GM12878 (cell line): Measurements from ENCODE around the gene TEDC1. TPM values are rescaled to one million over a fixed set of nuclear protein-coding genes. Genes with fewer than 3 reads are reported as not detected.

Experiments used
- ATAC-seq: fragments of 200-7000 bp; cut with Tn5 transposase; 3 replicates; pipeline ENCODE4 v1.9.1; 2020; ENCODE audit warnings: mild to moderate bottlenecking, moderate library complexity
- BruUV-seq: library from RNA; stranded (reverse); fragments of 400-500 nt; replicated peaks from 2 replicates; lab custom pipeline; 2021; lab: Mats Ljungman, UMichigan
- CTCF ChIA-PET: fragments of 300-600 bp; sonication (Branson Sonifier 250); formaldehyde crosslinking; extraction: SDS; loops from one replicate; lab custom pipeline; 2021; ENCODE audit warnings: inconsistent platforms; lab: Yijun Ruan, JAX
- POLR2A ChIA-PET: fragments of 350-600 bp; formaldehyde crosslinking; extraction: SDS; loops from one replicate; lab custom pipeline; 2021; ENCODE audit warnings: inconsistent platforms; lab: Charles Lee
- RAD21 ChIA-PET: fragments of 300-600 bp; sonication (Branson Sonifier 250); formaldehyde crosslinking; loops from one replicate; lab custom pipeline; 2023; ENCODE audit warnings: antibody characterized with exemption; ENCODE audit not compliant: unreplicated experiment; lab: Charles Lee
- SMC1A ChIA-PET: fragments of 300-600 bp; sonication (Branson Sonifier 250); formaldehyde crosslinking; loops from one replicate; lab custom pipeline; 2023; ENCODE audit not compliant: unreplicated experiment, uncharacterized antibody; lab: Charles Lee
- DNase-seq: peaks from one replicate; pipeline ENCODE4 v3.0.0-alpha.2; 2011; ENCODE audit warnings: low read depth, low spot score
- FAIRE-seq: peaks from 3 replicates; lab custom pipeline; 2011; peaks lifted over from hg19 to GRCh38; lab: Jason Lieb, UNC
- H2AFZ ChIP-seq: 2 replicates; pipeline ENCODE4 v1.6.0; 2011; ENCODE audit warnings: low read depth, low read length, control low read depth; ENCODE audit not compliant: control insufficient read depth
- H3K27ac ChIP-seq: 2 replicates; pipeline ENCODE4 v1.5.1; 2011; ENCODE audit warnings: control low read depth; ENCODE audit not compliant: control insufficient read depth, insufficient read depth
- H3K27me3 ChIP-seq, 2 experiments: replicated peaks in 1 of 2; 2 replicates each; pipeline versions ENCODE4 v1.6.0 to v1.6.1; 2011; ENCODE audit warnings: low read length in 1 of 2; ENCODE audit not compliant: control insufficient read depth in 2 of 2, insufficient read depth in 2 of 2
- H3K36me3 ChIP-seq, 2 experiments: 2 replicates each; pipeline ENCODE4 v1.5.1; 2011; ENCODE audit warnings: low read length in 1 of 2; ENCODE audit not compliant: control insufficient read depth in 2 of 2, insufficient read depth in 2 of 2
- H3K4me1 ChIP-seq: 2 replicates; pipeline ENCODE4 v1.6.1; 2011; ENCODE audit warnings: mild to moderate bottlenecking, low read length, moderate library complexity, mixed read lengths; ENCODE audit not compliant: control insufficient read depth, insufficient read depth
- H3K4me2 ChIP-seq: 2 replicates; pipeline ENCODE4 v1.6.0; 2011; ENCODE audit warnings: control low read depth; ENCODE audit not compliant: control insufficient read depth, insufficient read depth
- H3K4me3 ChIP-seq: fragments of 200-600 bp; sonication (generic); 2 replicates; pipeline ENCODE4 v1.5.1; 2016
- H3K79me2 ChIP-seq: 2 replicates; pipeline ENCODE4 v1.6.0; 2011; ENCODE audit warnings: low read length; ENCODE audit not compliant: control insufficient read depth, insufficient read depth
- H3K9ac ChIP-seq: 2 replicates; pipeline ENCODE4 v1.8.0; 2011; ENCODE audit warnings: low read length, control low read depth, mixed read lengths; ENCODE audit not compliant: control insufficient read depth, insufficient read depth
- H3K9me3 ChIP-seq: replicated peaks from 3 replicates; pipeline ENCODE4 v1.5.1; 2011; ENCODE audit warnings: mild to moderate bottlenecking, low read length; ENCODE audit not compliant: control insufficient read depth, insufficient read depth
- H4K20me1 ChIP-seq: 2 replicates; pipeline ENCODE4 v1.6.0; 2011; ENCODE audit not compliant: control insufficient read depth, insufficient read depth
- CBFB ChIP-seq: IDR thresholded peaks from 2 replicates; pipeline ENCODE4 v1.6.1; 2016; ENCODE audit warnings: antibody characterized with exemption, low read depth
- EED ChIP-seq: sonication (generic); IDR thresholded peaks from 2 replicates; pipeline ENCODE4 v1.6.1; 2016; ENCODE audit warnings: antibody characterized with exemption, low read depth
- FOS ChIP-seq: IDR thresholded peaks from 3 replicates; pipeline ENCODE4 v1.6.1; 2011; ENCODE audit warnings: borderline replicate concordance; ENCODE audit not compliant: insufficient read length; ENCODE audit errors: extremely low read depth
- GABPA ChIP-seq: IDR thresholded peaks from 2 replicates; pipeline ENCODE4 v1.6.1; 2014; ENCODE audit warnings: antibody characterized with exemption, low read depth, mild to moderate bottlenecking, inconsistent platforms
- HDAC2 ChIP-seq: fragments of 200-600 bp; sonication (generic); IDR thresholded peaks from 2 replicates; pipeline ENCODE4 v1.6.1; 2017
- HDGF ChIP-seq: fragments of 450-650 bp; IDR thresholded peaks from 2 replicates; pipeline ENCODE4 v1.6.1; 2016; ENCODE audit warnings: antibody characterized with exemption
- NBN ChIP-seq: fragments of 450-650 bp; IDR thresholded peaks from 2 replicates; pipeline ENCODE4 v1.6.1; 2016
- NR2F1 ChIP-seq: fragments of 450-650 bp; conservative IDR thresholded peaks from 2 replicates; pipeline ENCODE4 v1.6.1; 2017; ENCODE audit warnings: mild to moderate bottlenecking
- PAX5 ChIP-seq: IDR thresholded peaks from 2 replicates; pipeline ENCODE4 v1.6.1; 2011; ENCODE audit warnings: low read depth, low read length, borderline replicate concordance
- RCOR1 ChIP-seq: conservative IDR thresholded peaks from 2 replicates; pipeline ENCODE4 v1.6.1; 2012; ENCODE audit warnings: low read depth, low read length, improper control_type of control experiment
- SRF ChIP-seq, 2 experiments: IDR thresholded peaks; 2 replicates each; pipeline ENCODE4 v1.6.1; 2011; ENCODE audit warnings: low read depth in 2 of 2, low read length in 2 of 2, mild to moderate bottlenecking in 1 of 2, moderate library complexity in 1 of 2
- TCF7 ChIP-seq: IDR thresholded peaks from 2 replicates; pipeline ENCODE4 v1.6.1; 2014; ENCODE audit warnings: antibody characterized with exemption, borderline replicate concordance
- ZNF24 ChIP-seq: fragments of 450-650 bp; IDR thresholded peaks from 2 replicates; pipeline ENCODE4 v1.6.1; 2017; ENCODE audit warnings: antibody characterized with exemption, mild to moderate bottlenecking
- ZZZ3 ChIP-seq: IDR thresholded peaks from 2 replicates; pipeline ENCODE4 v1.6.1; 2011; ENCODE audit warnings: low read depth; ENCODE audit not compliant: control insufficient read depth, insufficient read length
- WGBS: methylation state at CpG from one replicate; pipeline ENCODE4 v1.1.6; 2016; ENCODE audit warnings: low lambda C conversion rate; ENCODE audit not compliant: insufficient replicate concordance, insufficient coverage; ENCODE audit errors: missing lambda C conversion rate; 5-methylcytosine and 5-hydroxymethylcytosine counted together
- in situ Hi-C: fragments of 300-500 bp; cut with MboI; formaldehyde crosslinking; loops from 9 replicates; pipeline ENCODE4 v1.14.3; 2018; ENCODE audit warnings: mixed read lengths
- intact Hi-C: fragments of 100-400 bp; cut with micrococcal nuclease; formaldehyde crosslinking; loops from one replicate; pipeline ENCODE4 v1.14.2; 2022; ENCODE audit not compliant: unreplicated experiment
- polyA plus RNA-seq, 11 experiments: library from polyadenylated mRNA; depleted of rRNA in 4 of 11; unstranded in 6 of 11; stranded (reverse) in 5 of 11; fragments of >200 nt; fragmentation: Nextera tagmentation in 4 of 11; fragmentation: Illumina TruSeq in 1 of 11; extraction: Ambion mirVana in 4 of 11; extraction: Trizol in 1 of 11; gene quantifications; 1 replicate in 1 of 11; 2 replicates in 10 of 11; pipeline versions ENCODE4 v1.2.1 to v1.2.3, GENCODE V29; 2011 to 2016; ENCODE audit warnings: inconsistent platforms in 2 of 11, missing spikeins in 2 of 11, low read depth in 1 of 11
- total RNA-seq, 4 experiments: library from RNA; depleted of rRNA in 3 of 4; stranded (reverse); fragments of >200 nt in 3 of 4; fragmentation: Illumina TruSeq in 1 of 4; extraction: Trizol in 1 of 4; gene quantifications; 2 replicates each; pipeline versions ENCODE4 v1.2.1 to v1.2.3, GENCODE V29; 2013 to 2021
- TF ChIP-seq, protein P1 (sequence below): fragments of 450-650 bp; IDR thresholded peaks from 2 replicates; pipeline ENCODE4 v1.6.1; 2017; ENCODE audit warnings: borderline replicate concordance
- TF ChIP-seq, protein P2 (sequence below): IDR thresholded peaks from 2 replicates; pipeline ENCODE4 v1.6.1; 2012; ENCODE audit warnings: low read depth, low read length, improper control_type of control experiment

The TEDC1 gene
- total and polyA plus RNA-seq, 10 of the 15 experiments (the other 5 are each of a cell fraction or from before 2014, with no cell fraction given) = 0.19 to 34.2 (median 14.5) TPM

DNA sequence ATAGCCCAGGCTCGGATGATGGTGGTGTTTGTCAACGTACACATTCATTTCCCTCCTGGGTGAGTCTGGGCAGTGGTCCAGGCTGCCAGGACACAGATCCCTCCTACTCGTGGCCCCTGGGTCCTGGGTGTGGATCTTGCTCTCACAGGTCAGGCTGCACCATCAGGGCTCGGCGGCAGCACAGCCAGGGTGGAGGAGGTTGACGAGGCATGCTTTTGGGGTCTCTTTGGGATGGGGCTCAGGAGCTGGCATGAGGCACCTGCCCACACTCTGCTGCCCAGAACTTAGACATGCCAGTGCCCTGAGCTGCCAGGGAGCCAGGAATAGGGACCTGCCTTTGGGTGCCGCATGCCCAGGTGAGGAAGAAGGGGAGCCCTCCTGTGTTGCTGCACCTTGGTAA, 45.0 kb downstream of the TEDC1 start:
- no peak for ATAC-seq
- 50% methylated on average over 7 of the region's 7 CpGs for whole genome bisulfite sequencing
- ChIA-PET CTCF (interaction anchor here (1.1 to 2.5 kb wide), 3 partner anchors 13 to 876 kb away, joined by 3 to 9 read pairs (median 4); no protein-coding TSS in a partner anchor), POLR2A (no interaction called here), RAD21 (no interaction called here), SMC1A (no interaction called here)
- no peaks in the 10 kb centered on the region for H3K9me3 ChIP-seq
- no TSS peak for BruUV-seq
- H3K27me3 ChIP-seq = no peaks in the 10 kb centered on the region; a peak in 2 of 4 replicates
- no peak overlapping the region for H3K4me3 ChIP-seq
- H3K4me2 ChIP-seq = no peak overlapping the region
- in situ Hi-C loops (loop anchor here (10.0 kb wide), 2 partner anchors 469 to 629 kb away; no protein-coding TSS in a partner anchor), intact Hi-C loops (loop anchor here (10.0 kb wide), 2 partner anchors 639 to 879 kb away; no protein-coding TSS in a partner anchor)
- H3K36me3 ChIP-seq = no peaks in the 10 kb centered on the region
- no peaks in the 10 kb centered on the region for H4K20me1 ChIP-seq
- DNase-seq = no peak
- H3K4me1 ChIP-seq = no peaks in the 10 kb centered on the region
- no peak overlapping the region for H2AFZ ChIP-seq
- no peak overlapping the region for H3K9ac ChIP-seq
- no peak for TF ChIP-seq TCF7
- no peak for TF ChIP-seq HDGF
- TF ChIP-seq, protein P1, sequence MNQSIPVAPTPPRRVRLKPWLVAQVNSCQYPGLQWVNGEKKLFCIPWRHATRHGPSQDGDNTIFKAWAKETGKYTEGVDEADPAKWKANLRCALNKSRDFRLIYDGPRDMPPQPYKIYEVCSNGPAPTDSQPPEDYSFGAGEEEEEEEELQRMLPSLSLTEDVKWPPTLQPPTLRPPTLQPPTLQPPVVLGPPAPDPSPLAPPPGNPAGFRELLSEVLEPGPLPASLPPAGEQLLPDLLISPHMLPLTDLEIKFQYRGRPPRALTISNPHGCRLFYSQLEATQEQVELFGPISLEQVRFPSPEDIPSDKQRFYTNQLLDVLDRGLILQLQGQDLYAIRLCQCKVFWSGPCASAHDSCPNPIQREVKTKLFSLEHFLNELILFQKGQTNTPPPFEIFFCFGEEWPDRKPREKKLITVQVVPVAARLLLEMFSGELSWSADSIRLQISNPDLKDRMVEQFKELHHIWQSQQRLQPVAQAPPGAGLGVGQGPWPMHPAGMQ = no peak
- TF ChIP-seq NR2F1 = no peak
- TF ChIP-seq HDAC2 = no peak
- TF ChIP-seq PAX5 = no peak
- no peak for TF ChIP-seq ZNF24
- no peak for TF ChIP-seq ZZZ3
- TF ChIP-seq GABPA = no peak
- TF ChIP-seq RCOR1 = no peak
- TF ChIP-seq SRF (IDR thresholded peaks at IDR 0.05; ENCODE audit: low read depth in 2 of 2, low read length in 2 of 2) = no peak
- no peak for TF ChIP-seq NBN
- TF ChIP-seq EED = no peak
- TF ChIP-seq CBFB = no peak
- no peak for TF ChIP-seq FOS
- TF ChIP-seq, protein P2, sequence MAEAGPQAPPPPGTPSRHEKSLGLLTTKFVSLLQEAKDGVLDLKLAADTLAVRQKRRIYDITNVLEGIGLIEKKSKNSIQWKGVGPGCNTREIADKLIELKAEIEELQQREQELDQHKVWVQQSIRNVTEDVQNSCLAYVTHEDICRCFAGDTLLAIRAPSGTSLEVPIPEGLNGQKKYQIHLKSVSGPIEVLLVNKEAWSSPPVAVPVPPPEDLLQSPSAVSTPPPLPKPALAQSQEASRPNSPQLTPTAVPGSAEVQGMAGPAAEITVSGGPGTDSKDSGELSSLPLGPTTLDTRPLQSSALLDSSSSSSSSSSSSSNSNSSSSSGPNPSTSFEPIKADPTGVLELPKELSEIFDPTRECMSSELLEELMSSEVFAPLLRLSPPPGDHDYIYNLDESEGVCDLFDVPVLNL = no peak
- no peaks in the 10 kb centered on the region for H3K79me2 ChIP-seq
- no peak overlapping the region for H3K27ac ChIP-seq
- no peak for FAIRE-seq
